HepG2 (cell line): Measurements from ENCODE around the gene AQP11. TPM values are rescaled to one million over a fixed set of nuclear protein-coding genes. Genes with fewer than 3 reads are reported as not detected.

Experiments used
- ATAC-seq: fragments of 200-7000 bp; cut with Tn5 transposase; 3 replicates; pipeline ENCODE4 v1.9.1; 2020; ENCODE audit warnings: mild to moderate bottlenecking, moderate library complexity
- BruUV-seq: library from RNA; stranded (reverse); fragments of 400-500 nt; replicated peaks from 2 replicates; lab custom pipeline; 2021; lab: Mats Ljungman, UMichigan
- CTCF ChIA-PET: fragments of 300-600 bp; formaldehyde crosslinking; extraction: SDS; loops from one replicate; lab custom pipeline; 2021; ENCODE audit warnings: low total read pairs, inconsistent platforms, low intra/inter-chr PET ratio; lab: Yijun Ruan, JAX
- POLR2A ChIA-PET: fragments of 350-600 bp; sonication (Branson Sonifier 250); formaldehyde crosslinking; loops from one replicate; lab custom pipeline; 2020; ENCODE audit warnings: antibody characterized with exemption, inconsistent platforms; lab: Yijun Ruan, JAX
- DNase-seq: peaks from one replicate; pipeline ENCODE4 v3.0.0-alpha.2; 2015; ENCODE audit warnings: low spot score
- FAIRE-seq: peaks from 3 replicates; lab custom pipeline; 2011; peaks lifted over from hg19 to GRCh38; lab: Jason Lieb, UNC
- H2AFZ ChIP-seq: one replicate; pipeline ENCODE4 v1.6.1; 2011; ENCODE audit warnings: low read length, inconsistent platforms
- H3K27ac ChIP-seq: fragments of 300-600 bp; 3 replicates; pipeline ENCODE4 v1.8.0; 2011; ENCODE audit warnings: mixed run types, mild to moderate bottlenecking, mixed read lengths, low read length, inconsistent platforms; ENCODE audit not compliant: insufficient read depth; ENCODE audit errors: extremely low read length
- H3K27me3 ChIP-seq, 2 experiments: fragments of 200-600 bp in 1 of 2; 2 replicates in 1 of 2; 3 replicates in 1 of 2; pipeline versions ENCODE4 v1.6.0 to v1.8.0; 2011; ENCODE audit warnings: low read length in 2 of 2, mild to moderate bottlenecking in 2 of 2, moderate library complexity in 2 of 2, inconsistent platforms in 1 of 2; ENCODE audit not compliant: insufficient read depth in 2 of 2, control insufficient read depth in 1 of 2
- H3K36me3 ChIP-seq, 2 experiments: fragments of 200-600 bp in 1 of 2; replicated peaks in 1 of 2; 2 replicates in 1 of 2; 3 replicates in 1 of 2; pipeline versions ENCODE4 v1.5.1 to v1.8.0; 2011; ENCODE audit warnings: low read length in 2 of 2, inconsistent platforms in 1 of 2; ENCODE audit not compliant: insufficient read depth in 2 of 2, control insufficient read depth in 1 of 2
- H3K4me1 ChIP-seq: 2 replicates; pipeline ENCODE4 v1.5.1; 2012; ENCODE audit warnings: low read length, inconsistent platforms; ENCODE audit not compliant: insufficient read depth
- H3K4me2 ChIP-seq: 2 replicates; pipeline ENCODE4 v1.6.0; 2011; ENCODE audit warnings: low read depth, low read length, inconsistent platforms
- H3K4me3 ChIP-seq, 3 experiments: fragments of 200-600 bp in 1 of 3; sonication (generic), shearing (Covaris generic) in 1 of 3; replicated peaks in 1 of 3; 2 replicates each; pipeline ENCODE4 v1.5.1; 2011 to 2016; ENCODE audit warnings: low read length in 3 of 3, inconsistent platforms in 2 of 3, low read depth in 2 of 3, mild to moderate bottlenecking in 2 of 3, control low read depth in 1 of 3, mixed read lengths in 1 of 3; ENCODE audit not compliant: insufficient read depth in 1 of 3
- H3K79me2 ChIP-seq: one replicate; pipeline ENCODE4 v1.6.1; 2011; ENCODE audit warnings: low read length, inconsistent platforms; ENCODE audit not compliant: insufficient read depth
- H3K9ac ChIP-seq: 2 replicates; pipeline ENCODE4 v1.6.0; 2011; ENCODE audit warnings: mild to moderate bottlenecking, low read depth, low read length, inconsistent platforms; ENCODE audit not compliant: insufficient read depth
- H3K9me3 ChIP-seq: 2 replicates; pipeline ENCODE4 v1.5.1; 2012; ENCODE audit warnings: mild to moderate bottlenecking, low read length
- H4K20me1 ChIP-seq: 2 replicates; pipeline ENCODE4 v1.6.0; 2011; ENCODE audit warnings: inconsistent platforms, mild to moderate bottlenecking, low read length, moderate library complexity; ENCODE audit not compliant: insufficient read depth
- ETV6 ChIP-seq: sonication (generic); formaldehyde crosslinking; conservative IDR thresholded peaks from 2 replicates; pipeline ENCODE4 v1.4.0; 2020; ENCODE audit warnings: missing genetic modification reagents
- IKZF5 ChIP-seq: IDR thresholded peaks from 2 replicates; pipeline ENCODE4 v1.6.1; 2018; ENCODE audit warnings: missing genetic modification reagents, mild to moderate bottlenecking, missing compliant biosample characterization
- LBX2 ChIP-seq: sonication (generic); formaldehyde crosslinking; IDR thresholded peaks from 2 replicates; pipeline ENCODE4 v1.5.0; 2020; ENCODE audit warnings: missing genetic modification reagents, mild to moderate bottlenecking, borderline replicate concordance
- NFATC3 ChIP-seq: sonication (generic); formaldehyde crosslinking; IDR thresholded peaks from 2 replicates; pipeline ENCODE4 v1.5.1; 2020; ENCODE audit warnings: mild to moderate bottlenecking, missing genetic modification reagents
- PLRG1 ChIP-seq: fragments of 450-650 bp; conservative IDR thresholded peaks from 2 replicates; pipeline ENCODE4 v1.6.1; 2016
- PRDM10 ChIP-seq: sonication (generic); formaldehyde crosslinking; IDR thresholded peaks from 2 replicates; pipeline ENCODE4 v1.4.0; 2020; ENCODE audit warnings: low read depth, missing genetic modification reagents
- ZBTB42 ChIP-seq: sonication (generic); formaldehyde crosslinking; IDR thresholded peaks from 2 replicates; pipeline ENCODE4 v1.5.0; 2020; ENCODE audit warnings: mild to moderate bottlenecking, missing genetic modification reagents
- ZNF296 ChIP-seq: sonication (generic); formaldehyde crosslinking; conservative IDR thresholded peaks from 2 replicates; pipeline ENCODE4 v1.5.0; 2020; ENCODE audit warnings: mild to moderate bottlenecking, missing genetic modification reagents
- ZNF337 ChIP-seq: sonication (generic); formaldehyde crosslinking; IDR thresholded peaks from 2 replicates; pipeline ENCODE4 v1.5.1; 2020; ENCODE audit warnings: missing genetic modification reagents, low read depth, mild to moderate bottlenecking, borderline replicate concordance
- ZNF549 ChIP-seq: sonication (generic); formaldehyde crosslinking; IDR thresholded peaks from 2 replicates; pipeline ENCODE4 v1.5.0; 2020; ENCODE audit warnings: missing genetic modification reagents
- WGBS: methylation state at CpG from one replicate; pipeline ENCODE4 v1.1.6; 2017; ENCODE audit warnings: low lambda C conversion rate; 5-methylcytosine and 5-hydroxymethylcytosine counted together
- in situ Hi-C: cut with HindIII; loops from 2 replicates; pipeline ENCODE4 v1.10.0; 2017; ENCODE audit warnings: low pct_unique_long_range_greater_than_20kb; ENCODE audit not compliant: extremely low pct_ligation_motif_present
- intact Hi-C: fragments of 100-400 bp; cut with micrococcal nuclease; formaldehyde crosslinking; loops from one replicate; pipeline ENCODE4 v1.10.0; 2022; ENCODE audit not compliant: unreplicated experiment
- polyA plus RNA-seq, 8 experiments: library from polyadenylated mRNA; depleted of rRNA in 3 of 8; stranded (reverse) in 7 of 8; unstranded in 1 of 8; fragments of >200 nt; fragmentation: Illumina TruSeq in 4 of 8; extraction: Trizol in 4 of 8; gene quantifications; 2 replicates each; pipeline versions ENCODE4 v1.2.1 to v1.2.3, GENCODE V29; 2011 to 2016; ENCODE audit warnings: low read depth in 4 of 8, missing spikeins in 1 of 8, mixed read lengths in 1 of 8; ENCODE audit not compliant: insufficient read depth in 1 of 8
- total RNA-seq, 5 experiments: library from RNA; depleted of rRNA; stranded (reverse); fragments of >200 nt; fragmentation: Illumina TruSeq; extraction: Trizol; gene quantifications; 2 replicates each; pipeline ENCODE4 v1.2.3, GENCODE V29; 2016; ENCODE audit warnings: low read depth in 1 of 5

The AQP11 gene
- total and polyA plus RNA-seq, 2 of the 13 experiments (the other 11 are each of a cell fraction or from before 2014, with no cell fraction given) = 10.4 to 15.3 TPM

GRCh38 chr11:77559686-77560401, 29.9 kb upstream of the AQP11 start (continued):
- TF ChIP-seq PRDM10 (CRISPR knock-in tag) (no peak), ZNF296 (CRISPR knock-in tag) (no peak), PLRG1 (no peak), ETV6 (CRISPR knock-in tag) (no peak), ZNF337 (CRISPR knock-in tag) (no peak)

GRCh38 chr11:77560605-77561004, 29.1 kb upstream of the AQP11 start:
- FAIRE-seq (no peak), ATAC-seq (no peak), DNase-seq (peak; percentile 6)
- Histone ChIP-seq H3K4me2 (no peak overlapping the region), H3K4me1 (peaks cover 18% of the 10 kb centered on the region), H3K79me2 (no peaks in the 10 kb centered on the region), H4K20me1 (no peaks in the 10 kb centered on the region), H3K4me3 (no peak overlapping the region), H3K9me3 (no peaks in the 10 kb centered on the region), H3K27me3 (no peaks in the 10 kb centered on the region), H3K27ac (no peak overlapping the region), H3K36me3 (no peaks in the 10 kb centered on the region), H3K9ac (no peak overlapping the region), H2AFZ (no peak overlapping the region)
- POLR2A ChIA-PET = interaction anchor here (1.8 kb wide), 1 partner anchor 29 kb away, joined by 6 read pairs; the partner anchor contains the start of gene AQP11
- TF ChIP-seq LBX2 (CRISPR knock-in tag) (no peak), ZBTB42 (CRISPR knock-in tag) (no peak), IKZF5 (CRISPR knock-in tag) (no peak), NFATC3 (CRISPR knock-in tag) (no peak), ZNF549 (CRISPR knock-in tag) (no peak)
- WGBS = 75% methylated on average over 2 of the region's 2 CpGs
- in situ Hi-C loops = no loop called here
- BruUV-seq = no TSS peak
- CTCF ChIA-PET = no interaction called here
- intact Hi-C loops = no loop called here
